GM23338 (cell line): Measurements from ENCODE around the gene TPCN2. TPM values are rescaled to one million over a fixed set of nuclear protein-coding genes. Genes with fewer than 3 reads are reported as not detected.

ENCODE experiments used
- ATAC-seq: fragments of 200-7000 bp; cut with Tn5 transposase; 3 replicates; pipeline ENCODE4 v1.9.1; 2020
- DNase-seq: peaks from one replicate; pipeline ENCODE4 v3.0.0-alpha.2; 2015; ENCODE audit warnings: low spot score
- H2AFZ ChIP-seq: fragments of 200-600 bp; sonication (generic); 2 replicates; pipeline ENCODE4 v1.8.0; 2016; ENCODE audit warnings: antibody characterized with exemption, mild to moderate bottlenecking, moderate library complexity
- H3F3A ChIP-seq: fragments of 200-600 bp; sonication (generic); replicated peaks from 2 replicates; pipeline ENCODE4 v1.8.0; 2017; ENCODE audit warnings: antibody characterized with exemption, mixed run types, low read depth
- H3K27ac ChIP-seq: fragments of 200-600 bp; sonication (generic); 2 replicates; pipeline ENCODE4 v1.6.1; 2016; ENCODE audit warnings: low read depth
- H3K27me3 ChIP-seq: fragments of 200-600 bp; sonication (generic); 2 replicates; pipeline ENCODE4 v1.8.0; 2016; ENCODE audit warnings: mild to moderate bottlenecking, mixed run types, moderate library complexity; ENCODE audit not compliant: insufficient read depth
- H3K36me3 ChIP-seq: fragments of 200-600 bp; sonication (generic); 2 replicates; pipeline ENCODE4 v1.8.0; 2016; ENCODE audit warnings: mild to moderate bottlenecking; ENCODE audit not compliant: insufficient read depth
- H3K4me1 ChIP-seq: fragments of 200-600 bp; sonication (generic); 2 replicates; pipeline ENCODE4 v1.8.0; 2016; ENCODE audit warnings: mild to moderate bottlenecking, moderate library complexity; ENCODE audit not compliant: insufficient read depth
- H3K4me2 ChIP-seq: fragments of 200-600 bp; sonication (generic); 2 replicates; pipeline ENCODE4 v1.7.1; 2017; ENCODE audit warnings: mixed run types
- H3K4me3 ChIP-seq: fragments of 200-600 bp; sonication (generic); 2 replicates; pipeline ENCODE4 v1.6.1; 2016; ENCODE audit warnings: mixed run types
- H3K79me2 ChIP-seq: fragments of 200-600 bp; sonication (generic); replicated peaks from 2 replicates; pipeline ENCODE4 v1.8.0; 2017; ENCODE audit warnings: mild to moderate bottlenecking; ENCODE audit not compliant: insufficient read depth
- H3K9me2 ChIP-seq: fragments of 200-600 bp; sonication (generic); 2 replicates; pipeline ENCODE4 v1.8.0; 2017; ENCODE audit not compliant: insufficient read depth
- H4K20me1 ChIP-seq: fragments of 200-600 bp; sonication (generic); replicated peaks from 2 replicates; pipeline ENCODE4 v1.8.0; 2017; ENCODE audit warnings: mild to moderate bottlenecking; ENCODE audit not compliant: insufficient read depth
- H3K27ac Mint-ChIP-seq: 2 replicates; pipeline ENCODE4 v1.8.0; 2020; ENCODE audit warnings: inconsistent platforms, mild to moderate bottlenecking, moderate library complexity, mixed read lengths
- H3K27me3 Mint-ChIP-seq: 3 replicates; pipeline ENCODE4 v1.8.0; 2022; ENCODE audit warnings: low read depth, mild to moderate bottlenecking, moderate library complexity, mixed read lengths, inconsistent platforms; ENCODE audit not compliant: insufficient read depth, poor library complexity
- H3K36me3 Mint-ChIP-seq: 3 replicates; pipeline ENCODE4 v1.8.0; 2021; ENCODE audit warnings: low read depth, mild to moderate bottlenecking, inconsistent platforms, moderate library complexity, mixed read lengths
- H3K4me1 Mint-ChIP-seq: 3 replicates; pipeline ENCODE4 v1.8.0; 2020; ENCODE audit warnings: mild to moderate bottlenecking, inconsistent platforms, mixed read lengths
- H3K4me3 Mint-ChIP-seq: 3 replicates; pipeline ENCODE4 v1.8.0; 2021; ENCODE audit warnings: moderate library complexity, mild to moderate bottlenecking, inconsistent platforms, mixed read lengths
- H3K9me3 Mint-ChIP-seq: 3 replicates; pipeline ENCODE4 v1.8.0; 2020; ENCODE audit warnings: moderate library complexity, mild to moderate bottlenecking, inconsistent platforms, mixed read lengths
- ETS1 ChIP-seq: IDR thresholded peaks from 2 replicates; pipeline ENCODE4 v1.6.1; 2016; ENCODE audit warnings: antibody characterized with exemption
- NANOG ChIP-seq: IDR thresholded peaks from 2 replicates; pipeline ENCODE4 v1.6.1; 2016; ENCODE audit warnings: antibody characterized with exemption, borderline replicate concordance
- REST ChIP-seq: IDR thresholded peaks from one replicate; pipeline ENCODE4 v1.6.1; 2018; ENCODE audit warnings: antibody characterized with exemption; ENCODE audit not compliant: unreplicated experiment
- STAT1 ChIP-seq: IDR thresholded peaks from one replicate; pipeline ENCODE4 v1.6.1; 2016; ENCODE audit warnings: antibody characterized with exemption; ENCODE audit not compliant: unreplicated experiment
- polyA plus RNA-seq: library from polyadenylated mRNA; unstranded; fragments of >200 nt; fragmentation: Nextera tagmentation; extraction: Ambion mirVana; gene quantifications from 2 replicates; pipeline ENCODE4 v1.2.1, GENCODE V29; 2016
- total RNA-seq: library from RNA; depleted of rRNA; stranded (reverse); fragments of >200 nt; shearing (Covaris generic); gene quantifications from 2 replicates; pipeline ENCODE4 v1.2.3, GENCODE V29; 2014
- TF ChIP-seq, protein P1 (sequence below): fragments of 250-450 bp; sonication (Bioruptor Pico); IDR thresholded peaks from 2 replicates; pipeline ENCODE4 v1.5.0; 2020; ENCODE audit warnings: mild to moderate bottlenecking, moderate library complexity

The TPCN2 gene
- total and polyA plus RNA-seq, 2 experiments from 2014 or later = 5.8 to 14.7 TPM

DNA sequence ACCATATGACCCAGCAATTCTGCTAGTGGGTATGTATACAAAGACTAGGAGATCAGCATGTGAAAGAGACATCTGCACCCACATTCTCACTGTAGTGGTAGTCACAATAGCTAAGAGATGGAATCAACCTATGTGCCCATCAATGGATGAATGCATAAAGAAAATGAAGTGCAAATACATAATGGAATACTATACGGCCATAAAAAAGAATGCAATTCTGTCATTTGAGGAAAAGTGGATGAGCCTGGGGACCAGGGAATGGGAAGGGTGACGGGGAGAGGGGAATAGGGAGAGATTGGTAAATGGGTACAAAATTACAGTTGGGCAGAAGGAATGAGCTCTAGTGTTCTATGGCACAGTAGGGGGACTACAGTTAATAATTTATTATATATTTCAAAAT is 80.3 kb downstream of the TPCN2 start:
- Histone ChIP-seq H3K27me3 (no peaks in the 10 kb centered on the region), H3K36me3 (peaks cover 8% of the 10 kb centered on the region), H3K27ac (no peak overlapping the region), H2AFZ (no peak overlapping the region), H3K4me2 (no peak overlapping the region), H3K79me2 (no peaks in the 10 kb centered on the region), H3K9me2 (0 out of 2 replicates have a peak, but pooled peaks cover 4% of the 10 kb centered on the region), H3F3A (no peaks in the 10 kb centered on the region), H3K4me3 (no peak overlapping the region), H4K20me1 (no peaks in the 10 kb centered on the region), H3K4me1 (peaks cover 3% of the 10 kb centered on the region; the same call in 1 of the 2 replicates)
- H3K4me1 Mint-ChIP-seq = peaks cover 7% of the 10 kb centered on the region
- H3K4me3 Mint-ChIP-seq = no peak overlapping the region
- peaks cover 22% of the 10 kb centered on the region; the same call in 2 of the 3 replicates for H3K36me3 Mint-ChIP-seq
- peaks cover 40% of the 10 kb centered on the region for H3K9me3 Mint-ChIP-seq
- H3K27ac Mint-ChIP-seq = no peak overlapping the region
- DNase-seq = no peak
- ATAC-seq = no peak
- H3K27me3 Mint-ChIP-seq = peaks cover 6% of the 10 kb centered on the region
- TF ChIP-seq ETS1 (no peak), NANOG (no peak), STAT1 (no peak)

- Mint-ChIP-seq H3K4me3 (no peak overlapping the region), H3K4me1 (peaks cover 4% of the 10 kb centered on the region; the same call in 1 of the 3 replicates), H3K9me3 (peaks cover 38% of the 10 kb centered on the region), H3K27me3 (peaks cover 5% of the 10 kb centered on the region), H3K36me3 (peaks cover 22% of the 10 kb centered on the region; the same call in 2 of the 3 replicates), H3K27ac (no peak overlapping the region)
- Histone ChIP-seq H3K27me3 (no peaks in the 10 kb centered on the region), H3K4me2 (no peak overlapping the region), H3F3A (no peaks in the 10 kb centered on the region), H3K36me3 (peaks cover 8% of the 10 kb centered on the region), H3K27ac (no peak overlapping the region), H2AFZ (no peak overlapping the region), H4K20me1 (no peaks in the 10 kb centered on the region), H3K9me2 (0 out of 2 replicates have a peak, but pooled peaks cover 4% of the 10 kb centered on the region), H3K79me2 (no peaks in the 10 kb centered on the region), H3K4me1 (no peaks in the 10 kb centered on the region), H3K4me3 (no peak overlapping the region)
- DNase-seq (no peak), ATAC-seq (no peak)
- TF ChIP-seq STAT1 (no peak), REST (no peak)
- TF ChIP-seq, protein P1, sequence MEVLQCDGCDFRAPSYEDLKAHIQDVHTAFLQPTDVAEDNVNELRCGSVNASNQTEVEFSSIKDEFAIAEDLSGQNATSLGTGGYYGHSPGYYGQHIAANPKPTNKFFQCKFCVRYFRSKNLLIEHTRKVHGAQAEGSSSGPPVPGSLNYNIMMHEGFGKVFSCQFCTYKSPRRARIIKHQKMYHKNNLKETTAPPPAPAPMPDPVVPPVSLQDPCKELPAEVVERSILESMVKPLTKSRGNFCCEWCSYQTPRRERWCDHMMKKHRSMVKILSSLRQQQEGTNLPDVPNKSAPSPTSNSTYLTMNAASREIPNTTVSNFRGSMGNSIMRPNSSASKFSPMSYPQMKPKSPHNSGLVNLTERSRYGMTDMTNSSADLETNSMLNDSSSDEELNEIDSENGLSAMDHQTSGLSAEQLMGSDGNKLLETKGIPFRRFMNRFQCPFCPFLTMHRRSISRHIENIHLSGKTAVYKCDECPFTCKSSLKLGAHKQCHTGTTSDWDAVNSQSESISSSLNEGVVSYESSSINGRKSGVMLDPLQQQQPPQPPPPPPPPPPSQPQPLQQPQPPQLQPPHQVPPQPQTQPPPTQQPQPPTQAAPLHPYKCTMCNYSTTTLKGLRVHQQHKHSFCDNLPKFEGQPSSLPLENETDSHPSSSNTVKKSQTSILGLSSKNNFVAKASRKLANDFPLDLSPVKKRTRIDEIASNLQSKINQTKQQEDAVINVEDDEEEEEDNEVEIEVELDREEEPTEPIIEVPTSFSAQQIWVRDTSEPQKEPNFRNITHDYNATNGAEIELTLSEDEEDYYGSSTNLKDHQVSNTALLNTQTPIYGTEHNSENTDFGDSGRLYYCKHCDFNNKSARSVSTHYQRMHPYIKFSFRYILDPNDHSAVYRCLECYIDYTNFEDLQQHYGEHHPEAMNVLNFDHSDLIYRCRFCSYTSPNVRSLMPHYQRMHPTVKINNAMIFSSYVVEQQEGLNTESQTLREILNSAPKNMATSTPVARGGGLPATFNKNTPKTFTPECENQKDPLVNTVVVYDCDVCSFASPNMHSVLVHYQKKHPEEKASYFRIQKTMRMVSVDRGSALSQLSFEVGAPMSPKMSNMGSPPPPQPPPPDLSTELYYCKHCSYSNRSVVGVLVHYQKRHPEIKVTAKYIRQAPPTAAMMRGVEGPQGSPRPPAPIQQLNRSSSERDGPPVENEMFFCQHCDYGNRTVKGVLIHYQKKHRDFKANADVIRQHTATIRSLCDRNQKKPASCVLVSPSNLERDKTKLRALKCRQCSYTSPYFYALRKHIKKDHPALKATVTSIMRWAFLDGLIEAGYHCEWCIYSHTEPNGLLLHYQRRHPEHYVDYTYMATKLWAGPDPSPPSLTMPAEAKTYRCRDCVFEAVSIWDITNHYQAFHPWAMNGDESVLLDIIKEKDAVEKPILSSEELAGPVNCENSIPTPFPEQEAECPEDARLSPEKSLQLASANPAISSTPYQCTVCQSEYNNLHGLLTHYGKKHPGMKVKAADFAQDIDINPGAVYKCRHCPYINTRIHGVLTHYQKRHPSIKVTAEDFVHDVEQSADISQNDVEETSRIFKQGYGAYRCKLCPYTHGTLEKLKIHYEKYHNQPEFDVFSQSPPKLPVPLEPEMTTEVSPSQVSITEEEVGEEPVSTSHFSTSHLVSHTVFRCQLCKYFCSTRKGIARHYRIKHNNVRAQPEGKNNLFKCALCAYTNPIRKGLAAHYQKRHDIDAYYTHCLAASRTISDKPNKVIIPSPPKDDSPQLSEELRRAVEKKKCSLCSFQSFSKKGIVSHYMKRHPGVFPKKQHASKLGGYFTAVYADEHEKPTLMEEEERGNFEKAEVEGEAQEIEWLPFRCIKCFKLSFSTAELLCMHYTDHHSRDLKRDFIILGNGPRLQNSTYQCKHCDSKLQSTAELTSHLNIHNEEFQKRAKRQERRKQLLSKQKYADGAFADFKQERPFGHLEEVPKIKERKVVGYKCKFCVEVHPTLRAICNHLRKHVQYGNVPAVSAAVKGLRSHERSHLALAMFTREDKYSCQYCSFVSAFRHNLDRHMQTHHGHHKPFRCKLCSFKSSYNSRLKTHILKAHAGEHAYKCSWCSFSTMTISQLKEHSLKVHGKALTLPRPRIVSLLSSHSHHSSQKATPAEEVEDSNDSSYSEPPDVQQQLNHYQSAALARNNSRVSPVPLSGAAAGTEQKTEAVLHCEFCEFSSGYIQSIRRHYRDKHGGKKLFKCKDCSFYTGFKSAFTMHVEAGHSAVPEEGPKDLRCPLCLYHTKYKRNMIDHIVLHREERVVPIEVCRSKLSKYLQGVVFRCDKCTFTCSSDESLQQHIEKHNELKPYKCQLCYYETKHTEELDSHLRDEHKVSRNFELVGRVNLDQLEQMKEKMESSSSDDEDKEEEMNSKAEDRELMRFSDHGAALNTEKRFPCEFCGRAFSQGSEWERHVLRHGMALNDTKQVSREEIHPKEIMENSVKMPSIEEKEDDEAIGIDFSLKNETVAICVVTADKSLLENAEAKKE (CRISPR knock-in tag) = no peak
Measured at GRCh38 chr11:69129647-69130046, 80.9 kb downstream of the TPCN2 start.
